Ishikawa (cell line): Measurements from ENCODE around the gene EYA2.

Experiments
- CEBPB ChIP-seq: IDR thresholded peaks from 2 replicates; pipeline ENCODE4 v1.6.1; 2012
- CREB1 ChIP-seq: IDR thresholded peaks from 2 replicates; pipeline ENCODE4 v1.6.1; 2012; ENCODE audit warnings: low read depth
- EGR1 ChIP-seq: IDR thresholded peaks from 2 replicates; pipeline ENCODE4 v1.6.1; 2012
- EP300 ChIP-seq: IDR thresholded peaks from 2 replicates; pipeline ENCODE4 v1.6.1; 2012; ENCODE audit warnings: borderline replicate concordance
- FOXM1 ChIP-seq: IDR thresholded peaks from 2 replicates; pipeline ENCODE4 v1.6.1; 2012; ENCODE audit warnings: low read depth, borderline replicate concordance
- NFIC ChIP-seq: IDR thresholded peaks from 2 replicates; pipeline ENCODE4 v1.6.1; 2012
- RAD21 ChIP-seq: IDR thresholded peaks from 2 replicates; pipeline ENCODE4 v1.6.1; 2012; ENCODE audit warnings: low read depth
- TAF1 ChIP-seq: IDR thresholded peaks from 2 replicates; pipeline ENCODE4 v1.6.1; 2012; ENCODE audit warnings: low read depth, mild to moderate bottlenecking
- TCF12 ChIP-seq: IDR thresholded peaks from 2 replicates; pipeline ENCODE4 v1.6.1; 2012; ENCODE audit warnings: low read depth
- TEAD4 ChIP-seq: IDR thresholded peaks from 2 replicates; pipeline ENCODE4 v1.6.1; 2012
- YY1 ChIP-seq: IDR thresholded peaks from 2 replicates; pipeline ENCODE4 v1.6.1; 2012; ENCODE audit warnings: low read depth
- ZBTB7A ChIP-seq: IDR thresholded peaks from 2 replicates; pipeline ENCODE4 v1.6.1; 2012; ENCODE audit warnings: low read depth
- TF ChIP-seq, protein P1 (sequence below): IDR thresholded peaks from 2 replicates; pipeline ENCODE4 v1.6.1; 2012
- TF ChIP-seq, protein P2 (sequence below): IDR thresholded peaks from 2 replicates; pipeline ENCODE4 v1.6.1; 2012; ENCODE audit warnings: low read depth, mild to moderate bottlenecking
- TF ChIP-seq, protein P3 (sequence below): IDR thresholded peaks from 2 replicates; pipeline ENCODE4 v1.6.1; 2012

The EYA2 gene

DNA sequence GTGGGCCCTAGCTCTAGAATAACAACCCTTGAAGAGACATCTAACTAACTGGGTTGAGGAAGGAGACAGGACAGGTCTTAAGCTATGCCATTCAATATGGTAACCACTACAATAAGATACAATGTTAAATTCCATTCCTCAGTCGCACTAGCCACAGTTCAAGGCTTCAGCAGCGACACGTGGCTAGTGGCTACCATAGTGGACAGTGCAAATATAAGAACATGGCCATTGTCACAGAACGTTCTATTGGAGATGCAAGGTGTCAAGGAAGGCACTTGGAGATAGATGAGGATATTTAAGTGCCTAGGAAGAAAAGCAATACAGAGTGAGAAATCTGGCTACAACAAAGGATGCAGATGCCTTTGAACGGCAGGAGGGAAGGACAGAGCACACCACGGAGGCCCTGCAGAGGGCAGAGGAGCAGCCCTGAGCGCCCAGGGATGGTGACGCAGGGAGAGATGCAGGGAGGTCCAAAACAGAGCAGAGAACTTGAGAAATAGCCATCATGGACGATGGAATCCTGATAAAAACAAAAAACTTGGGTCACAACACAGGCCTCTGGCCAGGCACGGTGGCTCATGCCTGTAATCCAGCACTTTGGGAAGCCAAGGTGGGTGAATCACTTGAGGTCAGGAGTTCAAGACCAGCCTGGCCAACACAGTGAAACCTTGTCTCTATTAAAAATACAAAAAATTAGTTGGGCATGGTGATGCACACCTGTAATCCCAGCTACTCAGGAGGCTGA is 321.2 kb downstream of the EYA2 start:
- TF ChIP-seq NFIC (no peak), YY1 (no peak), TAF1 (no peak), RAD21 (no peak), TCF12 (no peak), FOXM1 (no peak), CREB1 (no peak), CEBPB (no peak), TEAD4 (no peak), ZBTB7A (no peak), EGR1 (no peak), EP300 (no peak)
- TF ChIP-seq, protein P1, sequence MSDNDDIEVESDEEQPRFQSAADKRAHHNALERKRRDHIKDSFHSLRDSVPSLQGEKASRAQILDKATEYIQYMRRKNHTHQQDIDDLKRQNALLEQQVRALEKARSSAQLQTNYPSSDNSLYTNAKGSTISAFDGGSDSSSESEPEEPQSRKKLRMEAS = no peak
- TF ChIP-seq, protein P2, sequence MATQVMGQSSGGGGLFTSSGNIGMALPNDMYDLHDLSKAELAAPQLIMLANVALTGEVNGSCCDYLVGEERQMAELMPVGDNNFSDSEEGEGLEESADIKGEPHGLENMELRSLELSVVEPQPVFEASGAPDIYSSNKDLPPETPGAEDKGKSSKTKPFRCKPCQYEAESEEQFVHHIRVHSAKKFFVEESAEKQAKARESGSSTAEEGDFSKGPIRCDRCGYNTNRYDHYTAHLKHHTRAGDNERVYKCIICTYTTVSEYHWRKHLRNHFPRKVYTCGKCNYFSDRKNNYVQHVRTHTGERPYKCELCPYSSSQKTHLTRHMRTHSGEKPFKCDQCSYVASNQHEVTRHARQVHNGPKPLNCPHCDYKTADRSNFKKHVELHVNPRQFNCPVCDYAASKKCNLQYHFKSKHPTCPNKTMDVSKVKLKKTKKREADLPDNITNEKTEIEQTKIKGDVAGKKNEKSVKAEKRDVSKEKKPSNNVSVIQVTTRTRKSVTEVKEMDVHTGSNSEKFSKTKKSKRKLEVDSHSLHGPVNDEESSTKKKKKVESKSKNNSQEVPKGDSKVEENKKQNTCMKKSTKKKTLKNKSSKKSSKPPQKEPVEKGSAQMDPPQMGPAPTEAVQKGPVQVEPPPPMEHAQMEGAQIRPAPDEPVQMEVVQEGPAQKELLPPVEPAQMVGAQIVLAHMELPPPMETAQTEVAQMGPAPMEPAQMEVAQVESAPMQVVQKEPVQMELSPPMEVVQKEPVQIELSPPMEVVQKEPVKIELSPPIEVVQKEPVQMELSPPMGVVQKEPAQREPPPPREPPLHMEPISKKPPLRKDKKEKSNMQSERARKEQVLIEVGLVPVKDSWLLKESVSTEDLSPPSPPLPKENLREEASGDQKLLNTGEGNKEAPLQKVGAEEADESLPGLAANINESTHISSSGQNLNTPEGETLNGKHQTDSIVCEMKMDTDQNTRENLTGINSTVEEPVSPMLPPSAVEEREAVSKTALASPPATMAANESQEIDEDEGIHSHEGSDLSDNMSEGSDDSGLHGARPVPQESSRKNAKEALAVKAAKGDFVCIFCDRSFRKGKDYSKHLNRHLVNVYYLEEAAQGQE = no peak
- TF ChIP-seq, protein P3, sequence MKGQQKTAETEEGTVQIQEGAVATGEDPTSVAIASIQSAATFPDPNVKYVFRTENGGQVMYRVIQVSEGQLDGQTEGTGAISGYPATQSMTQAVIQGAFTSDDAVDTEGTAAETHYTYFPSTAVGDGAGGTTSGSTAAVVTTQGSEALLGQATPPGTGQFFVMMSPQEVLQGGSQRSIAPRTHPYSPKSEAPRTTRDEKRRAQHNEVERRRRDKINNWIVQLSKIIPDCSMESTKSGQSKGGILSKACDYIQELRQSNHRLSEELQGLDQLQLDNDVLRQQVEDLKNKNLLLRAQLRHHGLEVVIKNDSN = no peak

DNA sequence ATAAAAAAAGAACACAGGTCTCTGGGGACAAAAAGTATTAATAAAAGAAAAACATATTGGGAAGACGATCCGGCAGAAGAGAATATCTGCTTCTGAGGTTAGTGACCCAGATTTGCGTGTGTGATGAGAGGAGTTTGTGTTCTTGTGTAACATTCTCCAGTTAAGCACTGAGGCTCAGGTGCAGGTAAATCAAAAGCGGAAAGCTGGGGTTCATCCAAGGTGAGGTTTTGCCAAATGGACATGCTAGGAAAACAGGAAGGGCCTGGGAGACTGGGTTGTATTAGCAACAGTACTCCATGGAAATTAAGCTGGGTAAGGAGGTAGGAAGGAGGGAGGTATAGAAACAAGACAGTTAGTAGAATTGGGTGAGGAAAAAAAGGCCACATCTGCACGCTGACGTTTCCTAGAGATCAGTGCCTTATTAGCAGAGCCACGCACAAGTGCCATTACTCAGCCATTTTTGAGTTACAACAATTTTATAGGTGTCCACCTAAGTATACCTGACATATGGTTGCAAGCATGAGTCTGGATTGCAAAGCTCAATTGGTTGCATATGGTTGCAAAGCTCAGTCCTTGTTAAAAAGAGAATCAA is 322.3 kb downstream of the EYA2 start:
- TF ChIP-seq, protein P1 = no peak
- TF ChIP-seq TCF12 (no peak), CREB1 (no peak), TEAD4 (no peak), YY1 (no peak), EP300 (no peak), TAF1 (no peak), RAD21 (no peak), CEBPB (no peak), EGR1 (no peak), ZBTB7A (no peak), FOXM1 (no peak), NFIC (no peak)
- TF ChIP-seq, protein P2 = no peak
- TF ChIP-seq, protein P3 = no peak

DNA sequence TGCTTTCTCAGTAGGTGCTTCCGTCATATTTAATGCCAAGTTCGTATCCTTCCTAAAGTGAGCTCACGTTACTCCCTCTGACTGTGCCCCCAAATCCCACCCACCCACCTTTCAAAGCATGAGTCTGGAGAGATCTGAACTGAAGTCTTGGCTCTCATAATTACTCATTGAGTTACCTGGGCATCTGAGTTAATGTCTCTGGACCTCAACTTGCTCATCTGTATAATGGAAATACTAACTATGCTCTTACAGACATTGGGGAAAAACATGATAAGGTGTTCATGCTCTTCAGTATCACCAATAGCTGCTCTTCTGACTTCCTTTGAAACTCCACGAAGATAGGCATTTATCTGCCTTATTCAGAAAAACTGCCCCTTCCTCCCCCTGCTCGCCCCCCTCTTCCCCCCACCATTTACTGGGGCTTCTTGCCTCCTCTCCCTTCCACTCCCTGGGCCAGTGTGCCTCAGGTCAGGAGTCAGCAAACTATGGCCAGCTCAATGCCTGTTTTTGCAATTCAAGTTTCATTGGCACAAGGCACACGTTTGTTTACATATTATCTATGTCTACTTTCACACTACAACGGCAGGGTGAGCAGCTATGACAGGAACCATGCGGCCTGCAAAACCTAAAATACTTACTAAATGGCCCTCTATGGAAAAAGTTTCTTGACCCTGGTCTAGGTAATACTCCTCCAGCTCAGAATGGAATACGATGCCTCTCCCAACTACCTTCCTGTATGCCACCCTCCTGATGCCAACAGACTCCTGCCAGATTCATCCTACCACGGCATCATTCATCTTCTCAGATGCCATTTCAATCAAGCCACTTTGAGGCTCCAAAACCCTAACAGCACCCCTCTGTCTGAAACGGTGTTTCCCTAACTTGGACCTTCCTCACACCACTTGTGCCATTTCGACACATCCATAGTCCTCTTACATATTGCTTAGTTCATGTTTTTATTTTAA is 323.1 kb downstream of the EYA2 start:
- TF ChIP-seq YY1 (no peak), FOXM1 (no peak), NFIC (no peak), CEBPB (no peak), TCF12 (no peak), TAF1 (no peak), CREB1 (no peak)
- TF ChIP-seq, protein P2 = no peak
- TF ChIP-seq, protein P1 = no peak
